NCI-H2227 treated with DMSO at 0.1 percent for 48 hours (cell line): ENCODE results near the gene NME4.
"Not testable (repeated sequence)": the region's sequence is repeated elsewhere in the genome, so short reads cannot be mapped to it uniquely, and the experiment has no call there.

ENCODE experiments used
- DNase-seq: peaks from one replicate; lab custom pipeline; 2025; lab: John Stamatoyannopoulos, UW

NME4 gene

GRCh38 chr16:377419-377951, 19.5 kb upstream of the NME4 start:
- no peak for DNase-seq

GRCh38 chr16:378113-378820, 18.7 kb upstream of the NME4 start:
- DNase-seq = not testable (repeated sequence)

- no peak for DNase-seq
These were observed 18.2 kb upstream of the NME4 start for GRCh38 chr16:378821-379182.

GRCh38 chr16:379183-379960, 17.6 kb upstream of the NME4 start:
- no peak for DNase-seq

GRCh38 chr16:379961-380761, 16.8 kb upstream of the NME4 start:
- no peak for DNase-seq

GRCh38 chr16:380762-381011, 16.3 kb upstream of the NME4 start:
- no peak for DNase-seq

GRCh38 chr16:381012-381788, 15.8 kb upstream of the NME4 start:
- no peak for DNase-seq

GRCh38 chr16:381789-382717, 14.9 kb upstream of the NME4 start, which contains the start of gene PGAP6:
Gene PGAP6, minus strand, starts transcription at chr16:381978. Its CDS starts 157 bp downstream, at chr16:381821.
- peak; percentile 44 for DNase-seq

GRCh38 chr16:383326-384051, 13.5 kb upstream of the NME4 start:
- DNase-seq = peak; percentile 4

GRCh38 chr16:386641-387156, 10.3 kb upstream of the NME4 start:
- peak; percentile 19 for DNase-seq

GRCh38 chr16:387761-388666, 9.0 kb upstream of the NME4 start:
- DNase-seq = peak; percentile 37

GRCh38 chr16:389352-389751, 7.6 kb upstream of the NME4 start:
- DNase-seq = no peak

- DNase-seq = peak; percentile 28
These were observed 5.1 kb upstream of the NME4 start for GRCh38 chr16:391885-392335.

- no peak for DNase-seq
These were observed 4.5 kb upstream of the NME4 start for GRCh38 chr16:392450-393030.

GRCh38 chr16:396199-396598, 800 bp upstream of the NME4 start:
- no peak for DNase-seq

GRCh38 chr16:396605-397004, 394 bp upstream of the NME4 start:
- peak; percentile 75 for DNase-seq

- peak; percentile 16 for DNase-seq
These were observed 835 bp downstream of the NME4 start for GRCh38 chr16:397736-398332.
